Measurements from ENCODE around the gene TMEM185B.

TMEM185B gene

GRCh38 chr2:120231974-120232635 lies 8.9 kb upstream of the TMEM185B start:
- Histone ChIP-seq H3K79me2 (ENCODE audit: low read length) (peaks cover 20% of the 10 kb centered on the region), H3F3A (ENCODE audit: insufficient read depth, low read length) (peaks cover 25% of the 10 kb centered on the region), H3K4me1 (ENCODE audit: low read length) (peaks cover 15% of the 10 kb centered on the region), H3K9ac (ENCODE audit: low read length) (peak overlapping the region; percentile 85), H3K36me3 (replicated peaks; ENCODE audit: insufficient read depth, low read length) (no peaks in the 10 kb centered on the region), H3K9me3 (replicated peaks; ENCODE audit: insufficient read depth, low read length) (no peaks in the 10 kb centered on the region), H3K27me3 (replicated peaks; ENCODE audit: insufficient read depth, low read length) (no peaks in the 10 kb centered on the region), H3K4me3 (ENCODE audit: low read length) (peak overlapping the region; percentile 72), H2AFZ (ENCODE audit: low read length) (peak overlapping the region; percentile 94), H3K27ac (ENCODE audit: low read length) (peak overlapping the region; percentile 96), H4K20me1 (ENCODE audit: insufficient read depth, low read length) (no peaks in the 10 kb centered on the region), H3K4me2 (ENCODE audit: low read depth, low read length) (peak overlapping the region; percentile 93), H3K9me2 (replicated peaks; ENCODE audit: insufficient read depth, low read length) (no peaks in the 10 kb centered on the region)
- DNase-seq = peak; percentile 96
- TF ChIP-seq EZH2 (optimal IDR thresholded peaks at IDR 0.05; ENCODE audit: low read depth, low read length) = no peak
- no peak for TF ChIP-seq EZH2phosphoT487 (IDR thresholded peaks at IDR 0.05; ENCODE audit: low read length)
- no peak for TF ChIP-seq CTCF (IDR thresholded peaks at IDR 0.05; ENCODE audit: low read length)

GRCh38 chr2:120231564-120231973 lies 8.4 kb upstream of the TMEM185B start:
- Histone ChIP-seq H3K9me2 (replicated peaks; ENCODE audit: insufficient read depth, low read length) (no peaks in the 10 kb centered on the region), H4K20me1 (ENCODE audit: insufficient read depth, low read length) (no peaks in the 10 kb centered on the region), H3K79me2 (ENCODE audit: low read length) (peaks cover 20% of the 10 kb centered on the region), H2AFZ (ENCODE audit: low read length) (peak overlapping the region; percentile 94), H3K4me2 (ENCODE audit: low read depth, low read length) (peak overlapping the region; percentile 93), H3K9ac (ENCODE audit: low read length) (peak overlapping the region; percentile 85), H3K4me1 (ENCODE audit: low read length) (peaks cover 15% of the 10 kb centered on the region), H3K36me3 (replicated peaks; ENCODE audit: insufficient read depth, low read length) (no peaks in the 10 kb centered on the region), H3K4me3 (ENCODE audit: low read length) (peak overlapping the region; percentile 72), H3F3A (ENCODE audit: insufficient read depth, low read length) (peaks cover 25% of the 10 kb centered on the region), H3K9me3 (replicated peaks; ENCODE audit: insufficient read depth, low read length) (no peaks in the 10 kb centered on the region), H3K27ac (ENCODE audit: low read length) (peak overlapping the region; percentile 96), H3K27me3 (replicated peaks; ENCODE audit: insufficient read depth, low read length) (no peaks in the 10 kb centered on the region)
- DNase-seq = no peak
- TF ChIP-seq EZH2 (optimal IDR thresholded peaks at IDR 0.05; ENCODE audit: low read depth, low read length) (no peak), CTCF (IDR thresholded peaks at IDR 0.05; ENCODE audit: low read length) (no peak), EZH2phosphoT487 (IDR thresholded peaks at IDR 0.05; ENCODE audit: low read length) (no peak)

GRCh38 chr2:120230515-120231471 lies 7.6 kb upstream of the TMEM185B start:
- no peaks in the 10 kb centered on the region for H4K20me1 ChIP-seq (ENCODE audit: insufficient read depth, low read length)
- H3K9me2 ChIP-seq (replicated peaks; ENCODE audit: insufficient read depth, low read length) = no peaks in the 10 kb centered on the region
- peak overlapping the region; percentile 96; the same call in 1 of the 2 replicates for H3K27ac ChIP-seq (ENCODE audit: low read length)
- no peaks in the 10 kb centered on the region for H3K9me3 ChIP-seq (replicated peaks; ENCODE audit: insufficient read depth, low read length)
- TF ChIP-seq EZH2 (optimal IDR thresholded peaks at IDR 0.05; ENCODE audit: low read depth, low read length) = no peak
- TF ChIP-seq CTCF (IDR thresholded peaks at IDR 0.05; ENCODE audit: low read length) = no peak
- no peak for TF ChIP-seq EZH2phosphoT487 (IDR thresholded peaks at IDR 0.05; ENCODE audit: low read length)
- peak overlapping the region; percentile 72 for H3K4me3 ChIP-seq (ENCODE audit: low read length)
- peak overlapping the region; percentile 85 for H3K9ac ChIP-seq (ENCODE audit: low read length)
- peak overlapping the region; percentile 93 for H3K4me2 ChIP-seq (ENCODE audit: low read depth, low read length)
- DNase-seq = no peak
- peaks cover 25% of the 10 kb centered on the region for H3F3A ChIP-seq (ENCODE audit: insufficient read depth, low read length)
- H2AFZ ChIP-seq (ENCODE audit: low read length) = peak overlapping the region; percentile 65
- no peaks in the 10 kb centered on the region for H3K27me3 ChIP-seq (replicated peaks; ENCODE audit: insufficient read depth, low read length)
- H3K36me3 ChIP-seq (replicated peaks; ENCODE audit: insufficient read depth, low read length) = no peaks in the 10 kb centered on the region
- peaks cover 15% of the 10 kb centered on the region for H3K4me1 ChIP-seq (ENCODE audit: low read length)
- peaks cover 20% of the 10 kb centered on the region for H3K79me2 ChIP-seq (ENCODE audit: low read length)
